ENCODE measurements around the gene FSCN2. TPM values are rescaled to one million over a fixed set of nuclear protein-coding genes. Genes with fewer than 3 reads are reported as not detected.

FSCN2 gene
- total RNA-seq: 0.71 and 1.9 TPM in 2 replicates

GRCh38 chr17:81527591-81528383 is at the start of gene FSCN2:
FSCN2 (plus strand) TSS chr17:81528377; CDS start chr17:81528532, 155 bp downstream.

GRCh38 chr17:81512562-81513371 is 15.4 kb upstream of the FSCN2 start, which contains the start of gene ACTG1:
ACTG1 (minus strand) TSS chr17:81512799; CDS start chr17:81512354, 445 bp downstream.

GRCh38 chr17:81552244-81553017 is 24.3 kb downstream of the FSCN2 start, which contains the start of gene FAAP100:
FAAP100 (minus strand) TSS chr17:81552353; CDS start chr17:81552330, 23 bp downstream.

Other genes with a start within 250 kb of the FSCN2 start
- gene SLC38A10, start 233.1 kb upstream of the FSCN2 start, total RNA-seq: 66.6 and 94.9 TPM in 2 replicates
- gene BAHCC1, start 132.9 kb upstream of the FSCN2 start, total RNA-seq: 3.1 and 3.9 TPM in 2 replicates
- gene ACTG1, start 15.6 kb upstream of the FSCN2 start, total RNA-seq: 4,498 and 6,265 TPM in 2 replicates
- 13.2 and 16.7 TPM in 2 replicates for gene FAAP100, start 24.0 kb downstream of the FSCN2 start, total RNA-seq
- 49.4 and 70.4 TPM in 2 replicates for gene NPLOC4, start 108.7 kb downstream of the FSCN2 start, total RNA-seq
- 0.57 and 2.1 TPM in 2 replicates for gene TSPAN10, start 108.8 kb downstream of the FSCN2 start, total RNA-seq
- 0.65 TPM in 1 of 2 replicates, not detected in the other for gene PDE6G, start 128.2 kb downstream of the FSCN2 start, total RNA-seq
- gene OXLD1, start 138.2 kb downstream of the FSCN2 start, total RNA-seq: 30.7 and 33.1 TPM in 2 replicates
- 6.5 TPM in 2 replicates for gene CCDC137, start 138.4 kb downstream of the FSCN2 start, total RNA-seq
- 25.5 and 37.8 TPM in 2 replicates for gene ARL16, start 155.4 kb downstream of the FSCN2 start, total RNA-seq
- gene HGS, start 155.6 kb downstream of the FSCN2 start, total RNA-seq: 54.6 and 69.7 TPM in 2 replicates
- 5.4 and 6.6 TPM in 2 replicates for gene MRPL12, start 175.0 kb downstream of the FSCN2 start, total RNA-seq
- 6.1 and 6.3 TPM in 2 replicates for gene SLC25A10, start 183.9 kb downstream of the FSCN2 start, total RNA-seq